ENCODE results near the gene MDM4.

DNA sequence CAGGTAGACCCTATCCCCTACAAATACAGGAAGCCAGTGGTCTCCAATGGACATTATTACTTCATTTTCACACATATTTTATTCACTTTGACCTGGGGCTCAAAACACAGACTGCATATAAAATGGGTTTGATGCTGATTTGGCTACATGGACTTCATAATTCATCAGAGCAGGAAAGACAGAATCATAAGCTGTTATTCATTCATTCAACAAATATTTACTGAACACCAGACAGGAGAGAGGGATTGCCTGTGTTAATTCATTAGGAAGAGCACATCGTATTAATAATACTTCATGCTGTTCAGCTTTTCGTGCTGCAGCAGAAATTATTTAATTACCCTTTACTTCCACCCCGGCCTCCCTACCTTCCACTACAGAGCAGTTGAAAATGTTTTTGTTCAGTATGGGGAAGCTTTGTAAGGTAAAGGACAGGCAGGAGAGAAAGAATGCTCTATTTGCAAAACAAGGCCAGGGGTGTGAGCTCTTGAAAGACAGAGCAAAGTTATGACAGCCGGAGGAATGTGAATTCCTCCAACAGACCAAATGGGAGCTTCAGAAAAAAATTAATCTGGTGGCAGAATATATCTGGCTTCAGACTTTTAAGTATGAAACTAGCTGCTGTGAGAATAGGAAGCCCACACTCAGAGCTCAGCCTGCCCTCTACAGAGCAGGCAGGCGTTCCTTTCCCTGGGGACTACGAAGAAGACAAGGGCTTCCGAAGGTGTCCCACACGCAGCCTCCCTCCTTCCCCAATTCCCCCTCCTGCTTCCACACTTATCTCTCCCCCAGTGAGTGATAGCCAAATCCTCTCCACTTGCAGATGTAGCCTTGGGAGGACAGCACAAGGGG, 58.0 kb downstream of the MDM4 start:
- TF ChIP-seq, protein P1, sequence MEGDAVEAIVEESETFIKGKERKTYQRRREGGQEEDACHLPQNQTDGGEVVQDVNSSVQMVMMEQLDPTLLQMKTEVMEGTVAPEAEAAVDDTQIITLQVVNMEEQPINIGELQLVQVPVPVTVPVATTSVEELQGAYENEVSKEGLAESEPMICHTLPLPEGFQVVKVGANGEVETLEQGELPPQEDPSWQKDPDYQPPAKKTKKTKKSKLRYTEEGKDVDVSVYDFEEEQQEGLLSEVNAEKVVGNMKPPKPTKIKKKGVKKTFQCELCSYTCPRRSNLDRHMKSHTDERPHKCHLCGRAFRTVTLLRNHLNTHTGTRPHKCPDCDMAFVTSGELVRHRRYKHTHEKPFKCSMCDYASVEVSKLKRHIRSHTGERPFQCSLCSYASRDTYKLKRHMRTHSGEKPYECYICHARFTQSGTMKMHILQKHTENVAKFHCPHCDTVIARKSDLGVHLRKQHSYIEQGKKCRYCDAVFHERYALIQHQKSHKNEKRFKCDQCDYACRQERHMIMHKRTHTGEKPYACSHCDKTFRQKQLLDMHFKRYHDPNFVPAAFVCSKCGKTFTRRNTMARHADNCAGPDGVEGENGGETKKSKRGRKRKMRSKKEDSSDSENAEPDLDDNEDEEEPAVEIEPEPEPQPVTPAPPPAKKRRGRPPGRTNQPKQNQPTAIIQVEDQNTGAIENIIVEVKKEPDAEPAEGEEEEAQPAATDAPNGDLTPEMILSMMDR (IDR thresholded peaks at IDR 0.05) = no peak
- no peak for TF ChIP-seq POLR2A (IDR thresholded peaks at IDR 0.05)
